Activated T-cell treated with anti-CD3 and anti-CD28 coated beads for 24 hours (primary cell): Measurements from ENCODE around the gene MXD1.
A peak's percentile ranks its signal among the peaks of the same experiment; 100 is the strongest.
"Not testable (repeated sequence)": the region's sequence is repeated elsewhere in the genome, so short reads cannot be mapped to it uniquely, and the experiment has no call there.

Experiments
- DNase-seq: peaks from one replicate; pipeline ENCODE4 v3.0.0-alpha.2; 2020; ENCODE audit warnings: low read depth

Gene MXD1

GRCh38 chr2:69914950-69915945, at the start of gene MXD1:
TSS of gene MXD1 (plus strand) at chr2:69915109. CDS start at chr2:69915331, 222 bp downstream.
- DNase-seq, result no peak

- no peak for DNase-seq
Measured at GRCh38 chr2:69888451-69888850, 26.5 kb upstream of the MXD1 start.

GRCh38 chr2:69889302-69889701, 25.6 kb upstream of the MXD1 start:
- no peak for DNase-seq

- no peak for DNase-seq
Measured at GRCh38 chr2:69890881-69891280, 24.0 kb upstream of the MXD1 start.

GRCh38 chr2:69892838-69893424, 22.0 kb upstream of the MXD1 start:
- not testable (repeated sequence) for DNase-seq

- peak; percentile 78 for DNase-seq
Measured at GRCh38 chr2:69893684-69894551, 21.0 kb upstream of the MXD1 start, which contains the start of gene SNRNP27. TSS of gene SNRNP27 (plus strand) at chr2:69893956. CDS start at chr2:69893985, 29 bp downstream.

GRCh38 chr2:69894737-69895136, 20.2 kb upstream of the MXD1 start:
- DNase-seq, result not testable (repeated sequence)

GRCh38 chr2:69902213-69902922, 12.5 kb upstream of the MXD1 start:
- no peak for DNase-seq

GRCh38 chr2:69907216-69907615, 7.7 kb upstream of the MXD1 start:
- no peak for DNase-seq

GRCh38 chr2:69911985-69912563, 2.8 kb upstream of the MXD1 start:
- no peak for DNase-seq

- DNase-seq, result peak; percentile 100
Measured at GRCh38 chr2:69914164-69914949, 552 bp upstream of the MXD1 start.

- no peak for DNase-seq
Measured at GRCh38 chr2:69916106-69916505, 1.2 kb downstream of the MXD1 start.

- DNase-seq, result no peak
Measured at GRCh38 chr2:69917852-69918251, 2.9 kb downstream of the MXD1 start.

- DNase-seq, result no peak
Measured at GRCh38 chr2:69918401-69918800, 3.5 kb downstream of the MXD1 start.

- DNase-seq, result no peak
Measured at GRCh38 chr2:69923116-69923515, 8.2 kb downstream of the MXD1 start.

- DNase-seq, result no peak
Measured at GRCh38 chr2:69926849-69927515, 12.1 kb downstream of the MXD1 start.

GRCh38 chr2:69931832-69932595, 17.1 kb downstream of the MXD1 start:
- no peak for DNase-seq

GRCh38 chr2:69932596-69932922, 17.6 kb downstream of the MXD1 start:
- DNase-seq, result no peak

- DNase-seq, result no peak
Measured at GRCh38 chr2:69933254-69933828, 18.4 kb downstream of the MXD1 start.
